ENCODE data around the gene GART.

GART gene

DNA sequence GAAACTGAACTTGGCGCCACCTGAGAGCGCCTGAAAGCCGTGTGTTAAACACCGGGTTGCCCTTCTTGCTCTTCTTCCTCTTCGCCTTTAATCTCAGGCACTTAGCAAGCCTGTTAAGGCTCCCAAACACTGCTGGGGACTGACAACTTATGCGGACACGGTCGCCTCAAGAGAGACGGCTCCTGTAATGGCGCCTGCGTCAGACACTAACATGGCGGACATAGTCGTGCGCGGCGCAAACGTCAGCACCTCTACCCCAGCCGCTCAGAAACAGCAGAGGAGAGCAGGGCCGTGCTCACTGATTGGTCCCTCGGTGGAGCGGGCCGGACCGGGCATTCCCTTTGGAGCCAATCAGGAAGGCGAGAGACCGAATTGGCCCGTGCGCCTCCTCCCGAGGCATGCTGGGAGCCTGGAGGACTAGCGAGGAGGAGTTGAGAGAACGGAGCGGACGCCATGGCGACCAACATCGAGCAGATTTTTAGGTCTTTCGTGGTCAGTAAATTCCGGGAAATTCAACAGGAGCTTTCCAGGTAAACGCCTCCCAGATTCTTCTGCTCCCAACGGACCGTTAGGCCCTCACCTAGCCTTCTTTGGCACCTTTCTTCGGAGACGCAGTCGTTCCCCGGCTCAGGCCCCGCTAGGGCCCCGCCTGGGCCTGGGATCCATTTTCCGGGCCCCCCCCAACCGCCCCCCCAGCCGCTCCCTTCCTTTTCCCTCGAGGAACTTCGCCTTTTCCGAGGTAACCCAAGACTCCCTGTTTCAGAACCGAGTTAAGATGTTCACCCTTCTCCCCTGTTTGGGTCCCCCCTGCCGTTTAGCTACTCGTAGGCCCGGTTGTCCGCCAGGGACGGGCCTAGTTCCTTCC lies 955 bp upstream of the GART start, which contains the start of gene SON:
Gene SON (plus strand): TSS at position 399 of the 865 bp plus-strand sequence. CDS start 55 bp downstream, at position 454.
- TF ChIP-seq CTCF (IDR thresholded peaks at IDR 0.05): no peak

- TF ChIP-seq CTCF (IDR thresholded peaks at IDR 0.05): no peak
Measured at GRCh38 chr21:33541105-33541711, 709 bp downstream of the GART start.

- no peak for TF ChIP-seq CTCF (IDR thresholded peaks at IDR 0.05)
Measured at GRCh38 chr21:33540711-33541104, 1.2 kb downstream of the GART start.

DNA sequence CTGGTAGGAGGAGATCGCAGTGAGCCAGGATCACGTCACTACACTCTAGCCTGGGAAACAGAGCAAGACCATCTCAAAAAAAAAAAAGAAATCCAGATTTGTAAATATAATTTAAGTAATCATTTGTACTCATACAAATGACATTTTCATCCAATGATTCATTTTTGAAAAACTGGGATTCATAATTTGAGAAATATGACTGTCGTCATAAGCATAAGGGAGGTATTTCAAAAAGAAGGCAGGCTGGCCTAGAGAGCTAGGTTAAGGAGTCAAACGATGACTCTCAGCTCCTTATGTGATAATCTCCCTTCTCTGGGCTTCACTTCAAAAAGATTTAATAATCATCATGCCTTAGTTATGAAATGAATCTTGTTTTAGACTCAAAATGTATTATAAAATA lies 2.3 kb downstream of the GART start:
- TF ChIP-seq CTCF (IDR thresholded peaks at IDR 0.05): no peak

- no peak for TF ChIP-seq CTCF (IDR thresholded peaks at IDR 0.05)
Measured at GRCh38 chr21:33537212-33537611, 4.7 kb downstream of the GART start.

DNA sequence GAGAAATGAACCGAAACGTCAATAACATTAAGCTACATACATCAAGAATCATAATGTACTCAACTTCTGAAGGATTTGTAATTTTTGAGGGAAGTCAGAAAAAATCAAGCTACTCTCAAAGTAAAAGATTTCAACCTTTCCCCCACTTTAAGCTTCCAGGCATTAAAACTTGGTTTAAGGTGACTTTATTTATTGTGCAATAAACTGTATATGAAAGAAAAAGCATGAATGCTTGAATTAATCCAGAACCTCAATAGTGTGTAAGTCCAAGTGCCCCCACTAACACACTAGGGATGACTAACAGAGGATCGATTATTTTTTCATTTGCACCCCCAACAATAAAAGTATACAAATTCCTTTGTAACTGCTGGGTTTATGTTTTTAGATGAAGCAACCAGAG lies 10.9 kb downstream of the GART start:
- TF ChIP-seq CTCF (IDR thresholded peaks at IDR 0.05): no peak

DNA sequence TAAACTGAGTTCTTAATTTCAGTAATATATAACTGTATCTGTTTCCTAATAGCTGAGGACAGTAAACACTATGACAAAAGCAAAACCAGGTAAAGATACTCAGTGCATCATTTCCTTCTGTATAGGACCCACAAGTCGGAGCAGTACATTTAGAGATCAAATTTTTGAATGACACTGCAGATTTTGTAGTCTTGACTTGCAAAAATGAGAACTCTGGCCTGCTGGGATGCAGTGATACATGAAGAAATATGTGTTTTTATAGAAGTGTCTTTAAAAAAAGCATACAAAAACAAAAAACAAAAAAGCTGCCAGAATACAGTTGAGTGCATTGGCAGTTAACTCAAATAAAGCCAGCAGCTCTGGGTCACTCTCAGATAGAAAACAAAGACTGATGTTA lies 19.0 kb downstream of the GART start:
- no peak for TF ChIP-seq CTCF (IDR thresholded peaks at IDR 0.05)
